Endothelial cell of umbilical vein (primary cell): ENCODE results near the gene COL20A1. TPM values are rescaled to one million over a fixed set of nuclear protein-coding genes. Genes with fewer than 3 reads are reported as not detected.

ENCODE experiments used
- BruUV-seq: library from RNA; stranded (reverse); fragments of 400-500 nt; replicated peaks from 2 replicates; lab custom pipeline; 2021; lab: Mats Ljungman, UMichigan
- CTCF ChIA-PET: fragments of 300-600, 350-600 bp; sonication (Branson Sonifier 250); formaldehyde crosslinking; loops from one replicate; lab custom pipeline; 2021; ENCODE audit warnings: antibody characterized with exemption, inconsistent platforms; lab: Charles Lee
- POLR2A ChIA-PET: fragments of 300-600, 350-600 bp; sonication (Branson Sonifier 250); formaldehyde crosslinking; loops from one replicate; lab custom pipeline; 2021; ENCODE audit warnings: antibody characterized with exemption, inconsistent platforms; lab: Charles Lee
- DNase-seq: peaks from one replicate; pipeline ENCODE4 v3.0.0-alpha.2; 2011; ENCODE audit warnings: low read depth, low spot score
- FAIRE-seq: peaks from 2 replicates; lab custom pipeline; 2011; peaks lifted over from hg19 to GRCh38; lab: Jason Lieb, UNC
- H2AFZ ChIP-seq: 2 replicates; pipeline ENCODE4 v1.6.0; 2012; ENCODE audit warnings: low read depth, low read length, control low read depth, inconsistent platforms
- H3K27ac ChIP-seq: 2 replicates; pipeline ENCODE4 v1.5.1; 2011; ENCODE audit warnings: low read depth, mild to moderate bottlenecking, control low read depth, low read length, moderate library complexity; ENCODE audit not compliant: insufficient read depth
- H3K27me3 ChIP-seq, 2 experiments: 2 replicates each; pipeline versions ENCODE4 v1.6.0 to v1.6.1; 2011; ENCODE audit warnings: low read length in 2 of 2, mixed read lengths in 1 of 2; ENCODE audit not compliant: control insufficient read depth in 2 of 2, insufficient read depth in 2 of 2
- H3K36me3 ChIP-seq, 2 experiments: 2 replicates in 1 of 2; 3 replicates in 1 of 2; pipeline ENCODE4 v1.5.1; 2011; ENCODE audit warnings: low read length in 2 of 2, mild to moderate bottlenecking in 1 of 2, moderate library complexity in 1 of 2; ENCODE audit not compliant: control insufficient read depth in 2 of 2, insufficient read depth in 2 of 2; ENCODE audit errors: extremely low read depth in 1 of 2
- H3K4me1 ChIP-seq: 3 replicates; pipeline ENCODE4 v1.5.1; 2011; ENCODE audit warnings: mild to moderate bottlenecking, low read length; ENCODE audit not compliant: control insufficient read depth, insufficient read depth; ENCODE audit errors: extremely low read depth
- H3K4me2 ChIP-seq: 2 replicates; pipeline ENCODE4 v1.6.1; 2011; ENCODE audit warnings: low read length, control low read depth, mixed read lengths; ENCODE audit not compliant: insufficient read depth
- H3K4me3 ChIP-seq, 3 experiments: fragments of 200-600 bp in 1 of 3; sonication (generic), shearing (Covaris generic) in 1 of 3; replicated peaks in 1 of 3; 2 replicates each; pipeline ENCODE4 v1.5.1; 2011 to 2016; ENCODE audit warnings: control low read depth in 3 of 3, low read length in 3 of 3, mild to moderate bottlenecking in 2 of 3, inconsistent platforms in 1 of 3, low read depth in 1 of 3, moderate library complexity in 1 of 3; ENCODE audit not compliant: insufficient read depth in 1 of 3
- H3K79me2 ChIP-seq: 2 replicates; pipeline ENCODE4 v1.6.0; 2012; ENCODE audit warnings: low read length, inconsistent platforms; ENCODE audit not compliant: control insufficient read depth, insufficient read depth
- H3K9ac ChIP-seq: replicated peaks from 2 replicates; pipeline ENCODE3; 2011; ENCODE audit warnings: low read length, control low read depth; ENCODE audit not compliant: insufficient read depth; ENCODE audit errors: extremely low read depth
- H3K9me1 ChIP-seq: replicated peaks from 3 replicates; pipeline ENCODE4 v1.6.0; 2011; ENCODE audit warnings: mild to moderate bottlenecking, low read length; ENCODE audit not compliant: control insufficient read depth, insufficient read depth; ENCODE audit errors: extremely low read depth
- H3K9me3 ChIP-seq: replicated peaks from 2 replicates; pipeline ENCODE4 v1.5.1; 2012; ENCODE audit warnings: low read length, inconsistent platforms; ENCODE audit not compliant: control insufficient read depth, insufficient read depth
- H4K20me1 ChIP-seq: replicated peaks from 2 replicates; pipeline ENCODE3; 2011; ENCODE audit warnings: mild to moderate bottlenecking, low read length; ENCODE audit not compliant: control insufficient read depth, insufficient read depth; ENCODE audit errors: extremely low read depth
- EZH2 ChIP-seq: IDR thresholded peaks from 2 replicates; pipeline ENCODE4 v1.6.1; 2012; ENCODE audit warnings: borderline replicate concordance, low read depth, mild to moderate bottlenecking, moderate library complexity, low read length, inconsistent platforms; ENCODE audit not compliant: severe bottlenecking
- FOS ChIP-seq: IDR thresholded peaks from 2 replicates; pipeline ENCODE4 v1.6.1; 2011; ENCODE audit warnings: mild to moderate bottlenecking, low read length, moderate library complexity, borderline replicate concordance; ENCODE audit not compliant: insufficient read depth
- GATA2 ChIP-seq: IDR thresholded peaks from 2 replicates; pipeline ENCODE4 v1.7.0; 2011; ENCODE audit warnings: low read depth, mild to moderate bottlenecking, moderate library complexity, mixed read lengths, low read length; ENCODE audit not compliant: insufficient read length, insufficient read depth
- JUN ChIP-seq: IDR thresholded peaks from 2 replicates; pipeline ENCODE4 v1.6.1; 2011; ENCODE audit warnings: borderline replicate concordance, low read depth; ENCODE audit not compliant: insufficient read length, insufficient read depth
- MYC ChIP-seq: IDR thresholded peaks from one replicate; pipeline ENCODE4 v1.6.1; 2011; ENCODE audit warnings: mild to moderate bottlenecking, low read depth, low read length
- POLR2A ChIP-seq: IDR thresholded peaks from 2 replicates; pipeline ENCODE4 v1.6.1; 2012; ENCODE audit warnings: low read depth, mild to moderate bottlenecking, control low read depth, low read length
- POLR2AphosphoS5 ChIP-seq: IDR thresholded peaks from 2 replicates; pipeline ENCODE4 v1.6.1; 2012; ENCODE audit warnings: low read depth, mild to moderate bottlenecking, control low read depth, low read length, moderate library complexity; ENCODE audit not compliant: insufficient read depth
- dilution Hi-C: fragments of 300-500 bp; cut with MboI; formaldehyde crosslinking; loops from one replicate; pipeline ENCODE4 v1.15.0; 2019; ENCODE audit warnings: low sequenced_read_pairs; ENCODE audit not compliant: extremely low pct_ligation_motif_present
- intact Hi-C: fragments of 100-400 bp; cut with micrococcal nuclease; formaldehyde crosslinking; loops from one replicate; pipeline ENCODE4 v1.10.0; 2022
- polyA plus RNA-seq, 4 experiments: library from polyadenylated mRNA; depleted of rRNA in 3 of 4; stranded (reverse) in 3 of 4; unstranded in 1 of 4; fragments of >200 nt; gene quantifications; 2 replicates each; pipeline versions ENCODE4 v1.2.1 to v1.2.3, GENCODE V29; 2011 to 2012; ENCODE audit warnings: missing spikeins in 1 of 4
- total RNA-seq: library from RNA; stranded (reverse); gene quantifications from 2 replicates; pipeline ENCODE4 v1.2.3, GENCODE V29; 2021
- TF ChIP-seq, protein P1 (sequence below), 2 donors: IDR thresholded peaks; 1 replicate in 1 of 2; 2 replicates in 1 of 2; pipeline ENCODE4 v1.5.1; 2011; ENCODE audit warnings: low read length in 2 of 2, mild to moderate bottlenecking in 2 of 2, moderate library complexity in 2 of 2, control low read depth in 1 of 2, inconsistent platforms in 1 of 2, low read depth in 1 of 2; ENCODE audit not compliant: insufficient read depth in 1 of 2; ENCODE audit errors: extremely low read depth in 1 of 2
- TF ChIP-seq, protein P2 (sequence below): IDR thresholded peaks from 2 replicates; pipeline ENCODE4 v1.6.1; 2011; ENCODE audit not compliant: insufficient read depth, insufficient read length

The COL20A1 gene
- total and polyA plus RNA-seq, 2 donors (not counting 3 experiments of a cell fraction or from before 2014, with no cell fraction given) = not detected

DNA sequence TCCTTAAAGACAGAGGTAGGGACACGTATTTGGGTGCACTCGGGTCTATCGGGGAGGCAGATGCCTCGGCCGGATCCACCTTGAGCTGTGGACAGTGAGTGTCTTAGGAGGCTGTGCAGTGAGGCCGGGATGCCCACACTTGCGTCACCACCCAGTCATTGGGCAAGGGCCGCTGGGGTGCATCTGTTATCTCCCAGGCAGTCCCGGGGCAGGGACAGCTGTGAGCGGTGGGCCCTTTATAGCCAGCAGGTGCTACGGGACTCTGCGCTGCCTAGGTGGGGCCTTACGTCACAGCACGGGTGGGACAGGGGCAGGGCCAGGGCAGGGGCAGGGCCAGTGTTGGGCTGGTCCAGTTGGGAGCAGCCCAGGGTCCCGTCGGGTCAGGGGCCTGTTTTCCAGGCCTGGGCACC, 689 bp upstream of the COL20A1 start:
- peaks cover 8 to 12% of the 10 kb centered on the region in 2 experiments for H3K27me3 ChIP-seq
- no peaks in the 10 kb centered on the region for H3K79me2 ChIP-seq
- CTCF ChIA-PET = interaction anchor here (1.3 to 3.8 kb wide), 3 partner anchors 37 to 72 kb away, joined by 3 to 50 read pairs (median 8); no protein-coding TSS in a partner anchor
- no peaks in the 10 kb centered on the region for H3K4me1 ChIP-seq
- dilution Hi-C loops (no loop called here), intact Hi-C loops (loop anchor here (5.0 kb wide), 1 partner anchor 70 kb away; no protein-coding TSS in a partner anchor)
- no peaks in the 10 kb centered on the region for H3K9me1 ChIP-seq
- POLR2A ChIA-PET = no interaction called here
- no TSS peak for BruUV-seq
- no peak overlapping the region for H2AFZ ChIP-seq
- no peak overlapping the region for H3K4me3 ChIP-seq
- peaks cover 0 to 7% of the 10 kb centered on the region in 2 experiments for H3K36me3 ChIP-seq
- H3K9me3 ChIP-seq = no peaks in the 10 kb centered on the region
- no peak overlapping the region for H3K9ac ChIP-seq
- TF ChIP-seq, protein P1, sequence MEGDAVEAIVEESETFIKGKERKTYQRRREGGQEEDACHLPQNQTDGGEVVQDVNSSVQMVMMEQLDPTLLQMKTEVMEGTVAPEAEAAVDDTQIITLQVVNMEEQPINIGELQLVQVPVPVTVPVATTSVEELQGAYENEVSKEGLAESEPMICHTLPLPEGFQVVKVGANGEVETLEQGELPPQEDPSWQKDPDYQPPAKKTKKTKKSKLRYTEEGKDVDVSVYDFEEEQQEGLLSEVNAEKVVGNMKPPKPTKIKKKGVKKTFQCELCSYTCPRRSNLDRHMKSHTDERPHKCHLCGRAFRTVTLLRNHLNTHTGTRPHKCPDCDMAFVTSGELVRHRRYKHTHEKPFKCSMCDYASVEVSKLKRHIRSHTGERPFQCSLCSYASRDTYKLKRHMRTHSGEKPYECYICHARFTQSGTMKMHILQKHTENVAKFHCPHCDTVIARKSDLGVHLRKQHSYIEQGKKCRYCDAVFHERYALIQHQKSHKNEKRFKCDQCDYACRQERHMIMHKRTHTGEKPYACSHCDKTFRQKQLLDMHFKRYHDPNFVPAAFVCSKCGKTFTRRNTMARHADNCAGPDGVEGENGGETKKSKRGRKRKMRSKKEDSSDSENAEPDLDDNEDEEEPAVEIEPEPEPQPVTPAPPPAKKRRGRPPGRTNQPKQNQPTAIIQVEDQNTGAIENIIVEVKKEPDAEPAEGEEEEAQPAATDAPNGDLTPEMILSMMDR (IDR thresholded peaks at IDR 0.05; ENCODE audit: extremely low read depth in 1 of 2, insufficient read depth in 1 of 2, low read depth in 1 of 2, low read length in 2 of 2) = no peak
- TF ChIP-seq GATA2 = no peak
- TF ChIP-seq MYC = no peak
- TF ChIP-seq JUN = no peak
- TF ChIP-seq POLR2AphosphoS5 = no peak
- TF ChIP-seq EZH2 = no peak
- no peak for TF ChIP-seq POLR2A
- TF ChIP-seq, protein P2, sequence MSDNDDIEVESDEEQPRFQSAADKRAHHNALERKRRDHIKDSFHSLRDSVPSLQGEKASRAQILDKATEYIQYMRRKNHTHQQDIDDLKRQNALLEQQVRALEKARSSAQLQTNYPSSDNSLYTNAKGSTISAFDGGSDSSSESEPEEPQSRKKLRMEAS = no peak
- TF ChIP-seq FOS = no peak
- no peak for FAIRE-seq
- H3K27ac ChIP-seq = no peak overlapping the region
- no peaks in the 10 kb centered on the region for H4K20me1 ChIP-seq
- no peak for DNase-seq
- H3K4me2 ChIP-seq = no peak overlapping the region
